HG02642 (cell line): ENCODE measurements around the gene UBAP2.

ENCODE experiments used
- ATAC-seq: cut with Tn5 transposase; IDR thresholded peaks from one replicate; pipeline ENCODE4 v1.9.1; 2021; ENCODE audit warnings: mild to moderate bottlenecking; ENCODE audit not compliant: unreplicated experiment, poor library complexity

The UBAP2 gene

GRCh38 chr9:33881635-33882034 lies 167.1 kb downstream of the UBAP2 start:
- ATAC-seq: no peak

- ATAC-seq: no peak
These were observed 168.2 kb downstream of the UBAP2 start for GRCh38 chr9:33880211-33881089.

GRCh38 chr9:33878691-33879366 lies 169.9 kb downstream of the UBAP2 start:
- no peak for ATAC-seq

GRCh38 chr9:33877727-33878489 lies 170.8 kb downstream of the UBAP2 start:
- no peak for ATAC-seq
